Measurements from ENCODE around the gene LRRK2. TPM values are rescaled to one million over a fixed set of nuclear protein-coding genes. Genes with fewer than 3 reads are reported as not detected.

The LRRK2 gene
- total RNA-seq, 4 donors from 2014 or later = 4.5 to 10.7 (median 6.2) TPM

DNA sequence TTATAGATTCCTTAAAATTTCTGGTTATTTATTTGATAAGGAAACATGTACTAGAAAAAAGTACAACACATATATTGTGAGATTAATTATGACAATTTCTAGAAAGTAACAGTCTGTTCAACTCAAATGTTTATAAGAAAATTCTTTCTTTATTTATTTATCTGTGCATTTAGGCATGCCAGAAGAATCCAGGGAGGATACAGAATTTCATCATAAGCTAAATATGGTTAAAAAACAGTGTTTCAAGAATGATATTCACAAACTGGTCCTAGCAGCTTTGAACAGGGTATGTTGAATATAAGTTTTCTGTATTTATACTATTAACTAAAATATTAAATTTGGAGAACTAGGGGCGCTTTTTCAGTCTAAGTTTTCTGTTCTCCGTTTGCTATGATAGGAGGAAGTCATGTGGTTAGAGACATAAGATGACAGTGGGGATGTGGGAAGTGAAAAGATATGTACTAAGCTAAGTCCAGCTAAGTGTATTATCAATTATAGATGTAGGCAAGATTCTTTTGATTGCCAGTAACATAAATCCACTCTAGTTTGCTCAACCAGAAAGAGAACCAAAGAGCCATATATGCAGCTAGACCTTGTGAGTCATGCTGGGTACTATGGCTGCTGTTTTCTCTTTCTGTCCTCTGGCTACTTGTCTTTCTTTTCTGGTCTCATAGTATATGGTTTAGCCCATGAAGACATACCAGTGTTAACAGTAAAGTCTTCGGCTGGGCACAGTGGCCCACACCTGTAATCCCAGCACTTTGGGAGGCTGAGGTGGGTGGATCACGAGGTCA lies 39.0 kb downstream of the LRRK2 start:
- no peaks in the 10 kb centered on the region for H3K27me3 ChIP-seq
- peaks cover 0 to 19% of the 10 kb centered on the region in 2 donors for H3K36me3 ChIP-seq
- in situ Hi-C loops (cut with MboI; ENCODE audit: low sequenced_read_pairs in 4 of 4) (no loop called here), intact Hi-C loops (cut with DNase I; ENCODE audit: low total_unique reads) (loop anchor here (5.0 kb wide), 1 partner anchor 1362 kb away; no protein-coding TSS in a partner anchor)
- H3K4me3 ChIP-seq = no peak overlapping the region
- no peaks in the 10 kb centered on the region for H3K4me1 ChIP-seq
- DNase-seq (no peak), ATAC-seq (no peak)
- no peak overlapping the region for H3K27ac ChIP-seq
- no peaks in the 10 kb centered on the region for H3K9me3 ChIP-seq
- TF ChIP-seq, protein P1, sequence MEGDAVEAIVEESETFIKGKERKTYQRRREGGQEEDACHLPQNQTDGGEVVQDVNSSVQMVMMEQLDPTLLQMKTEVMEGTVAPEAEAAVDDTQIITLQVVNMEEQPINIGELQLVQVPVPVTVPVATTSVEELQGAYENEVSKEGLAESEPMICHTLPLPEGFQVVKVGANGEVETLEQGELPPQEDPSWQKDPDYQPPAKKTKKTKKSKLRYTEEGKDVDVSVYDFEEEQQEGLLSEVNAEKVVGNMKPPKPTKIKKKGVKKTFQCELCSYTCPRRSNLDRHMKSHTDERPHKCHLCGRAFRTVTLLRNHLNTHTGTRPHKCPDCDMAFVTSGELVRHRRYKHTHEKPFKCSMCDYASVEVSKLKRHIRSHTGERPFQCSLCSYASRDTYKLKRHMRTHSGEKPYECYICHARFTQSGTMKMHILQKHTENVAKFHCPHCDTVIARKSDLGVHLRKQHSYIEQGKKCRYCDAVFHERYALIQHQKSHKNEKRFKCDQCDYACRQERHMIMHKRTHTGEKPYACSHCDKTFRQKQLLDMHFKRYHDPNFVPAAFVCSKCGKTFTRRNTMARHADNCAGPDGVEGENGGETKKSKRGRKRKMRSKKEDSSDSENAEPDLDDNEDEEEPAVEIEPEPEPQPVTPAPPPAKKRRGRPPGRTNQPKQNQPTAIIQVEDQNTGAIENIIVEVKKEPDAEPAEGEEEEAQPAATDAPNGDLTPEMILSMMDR (IDR thresholded peaks at IDR 0.05 in 4 of 5, conservative IDR thresholded peaks at IDR 0.05 in 1 of 5) = no peak
- TF ChIP-seq POLR2A (IDR thresholded peaks at IDR 0.05) = no peak

- TF ChIP-seq, protein P1 (IDR thresholded peaks at IDR 0.05 in 4 of 5, conservative IDR thresholded peaks at IDR 0.05 in 1 of 5) = no peak
- no peak for TF ChIP-seq POLR2A (IDR thresholded peaks at IDR 0.05)
- no peak overlapping the region for H3K27ac ChIP-seq
- H3K4me1 ChIP-seq = no peaks in the 10 kb centered on the region
- DNase-seq (no peak), ATAC-seq (no peak)
- in situ Hi-C loops (cut with MboI; ENCODE audit: low sequenced_read_pairs in 4 of 4) = no loop called here
- no peak overlapping the region for H3K4me3 ChIP-seq
- H3K27me3 ChIP-seq = no peaks in the 10 kb centered on the region
- no peaks in the 10 kb centered on the region for H3K36me3 ChIP-seq
- H3K9me3 ChIP-seq = no peaks in the 10 kb centered on the region
- intact Hi-C loops (cut with DNase I; ENCODE audit: low total_unique reads) = no loop called here
Observed at GRCh38 chr12:40271981-40272664, 47.3 kb downstream of the LRRK2 start.

DNA sequence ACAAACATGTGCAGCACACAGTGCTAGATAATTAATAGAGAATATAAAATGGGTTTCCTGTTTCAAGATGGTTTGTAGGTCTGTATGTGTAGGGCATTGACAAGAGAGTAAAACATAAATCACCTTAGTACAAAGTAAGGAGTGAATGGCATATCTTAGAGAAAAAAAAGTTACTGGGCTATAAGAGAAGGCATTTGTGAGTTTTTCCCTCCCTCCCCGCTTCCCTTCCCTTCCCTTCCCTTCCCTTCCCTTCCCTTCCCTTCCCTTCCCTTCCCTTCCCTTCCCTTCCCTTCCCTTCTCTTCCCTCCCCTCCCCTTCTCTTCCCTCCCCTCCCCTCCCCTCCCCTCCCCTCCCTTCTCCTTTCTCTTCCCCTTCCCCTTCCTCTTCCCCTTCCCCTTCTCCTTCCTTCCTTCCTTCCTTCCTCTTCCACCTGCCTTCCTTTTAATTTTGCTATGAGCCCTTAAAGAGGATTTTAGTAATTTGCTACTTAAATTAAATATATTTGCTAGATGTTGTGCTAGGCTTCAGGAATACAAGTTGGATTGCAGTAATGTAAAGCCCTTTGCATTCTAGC lies 57.1 kb downstream of the LRRK2 start:
- no peak for DNase-seq
- Histone ChIP-seq H3K4me3 (no peak overlapping the region), H3K27me3 (no peaks in the 10 kb centered on the region), H3K27ac (no peak overlapping the region), H3K36me3 (peaks cover 0 to 33% of the 10 kb centered on the region in 2 donors), H3K4me1 (no peaks in the 10 kb centered on the region), H3K9me3 (no peaks in the 10 kb centered on the region)
- in situ Hi-C loops (cut with MboI; ENCODE audit: low sequenced_read_pairs in 4 of 4) = no loop called here
- intact Hi-C loops (cut with DNase I; ENCODE audit: low total_unique reads) = no loop called here
- no peak for ATAC-seq
- no peak for TF ChIP-seq POLR2A (IDR thresholded peaks at IDR 0.05)
- TF ChIP-seq, protein P1 (IDR thresholded peaks at IDR 0.05 in 4 of 5, conservative IDR thresholded peaks at IDR 0.05 in 1 of 5) = no peak

DNA sequence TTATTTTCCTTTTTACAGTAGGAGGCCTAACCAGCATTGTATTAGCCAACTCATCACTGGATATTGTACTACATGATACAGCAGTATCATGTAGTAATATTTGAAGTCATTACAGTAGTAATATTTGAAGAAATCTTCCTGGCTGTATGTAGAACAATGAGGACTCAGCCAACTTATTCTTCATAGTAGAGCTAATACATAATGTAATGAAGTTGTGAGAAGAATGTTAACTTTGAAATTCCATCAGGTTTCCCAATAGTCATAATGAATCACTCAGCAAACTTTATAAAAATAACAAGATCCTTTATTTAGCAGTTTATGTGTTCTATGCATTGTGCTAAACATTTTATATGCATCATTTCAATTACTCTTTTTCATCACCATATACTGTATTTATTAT lies 61.8 kb downstream of the LRRK2 start:
- in situ Hi-C loops (cut with MboI; ENCODE audit: low sequenced_read_pairs in 4 of 4) (no loop called here), intact Hi-C loops (cut with DNase I; ENCODE audit: low total_unique reads) (no loop called here)
- H3K27ac ChIP-seq = no peak overlapping the region
- H3K9me3 ChIP-seq = no peaks in the 10 kb centered on the region
- ATAC-seq (no peak), DNase-seq (no peak)
- H3K4me3 ChIP-seq = no peak overlapping the region
- TF ChIP-seq, protein P1 (IDR thresholded peaks at IDR 0.05 in 4 of 5, conservative IDR thresholded peaks at IDR 0.05 in 1 of 5) = no peak
- TF ChIP-seq POLR2A (IDR thresholded peaks at IDR 0.05) = no peak
- H3K36me3 ChIP-seq = peaks cover 3 to 21% of the 10 kb centered on the region in 2 donors
- H3K4me1 ChIP-seq = no peaks in the 10 kb centered on the region
- H3K27me3 ChIP-seq = no peaks in the 10 kb centered on the region

All from gastrocnemius medialis (tissue), 4 donors.